ENCODE results near the gene CCDC191. TPM values are rescaled to one million over a fixed set of nuclear protein-coding genes. Genes with fewer than 3 reads are reported as not detected.

Gene CCDC191
- total RNA-seq, 1 donor from 2014 or later, result 4.3 TPM

- peaks cover 4% of the 10 kb centered on the region for H3K36me3 Mint-ChIP-seq (ENCODE audit: unreplicated experiment)
- no peak overlapping the region for H3K4me3 Mint-ChIP-seq (ENCODE audit: unreplicated experiment)
- H3K27me3 Mint-ChIP-seq (ENCODE audit: unreplicated experiment), result no peaks in the 10 kb centered on the region
- H3K27ac Mint-ChIP-seq (ENCODE audit: unreplicated experiment), result no peak overlapping the region
- TF ChIP-seq CTCF (IDR thresholded peaks at IDR 0.05), result no peak
- no peaks in the 10 kb centered on the region for H3K9me3 Mint-ChIP-seq (ENCODE audit: unreplicated experiment)
- no peaks in the 10 kb centered on the region for H3K4me1 Mint-ChIP-seq (ENCODE audit: unreplicated experiment)
- no peak for DNase-seq (ENCODE audit: extremely low spot score, unreplicated experiment)
Observed at GRCh38 chr3:114014211-114014610, 42.1 kb downstream of the CCDC191 start.

GRCh38 chr3:114011059-114011797 is 45.1 kb downstream of the CCDC191 start:
- H3K27me3 Mint-ChIP-seq (ENCODE audit: unreplicated experiment), result no peaks in the 10 kb centered on the region
- no peak for TF ChIP-seq CTCF (IDR thresholded peaks at IDR 0.05)
- H3K4me3 Mint-ChIP-seq (ENCODE audit: unreplicated experiment), result no peak overlapping the region
- no peaks in the 10 kb centered on the region for H3K9me3 Mint-ChIP-seq (ENCODE audit: unreplicated experiment)
- no peak for DNase-seq (ENCODE audit: extremely low spot score, unreplicated experiment)
- H3K27ac Mint-ChIP-seq (ENCODE audit: unreplicated experiment), result no peak overlapping the region
- no peaks in the 10 kb centered on the region for H3K4me1 Mint-ChIP-seq (ENCODE audit: unreplicated experiment)
- H3K36me3 Mint-ChIP-seq (ENCODE audit: unreplicated experiment), result peaks cover 4% of the 10 kb centered on the region

GRCh38 chr3:114005481-114005880 is 50.8 kb downstream of the CCDC191 start:
- no peak overlapping the region for H3K27ac Mint-ChIP-seq (ENCODE audit: unreplicated experiment)
- no peak for DNase-seq (ENCODE audit: extremely low spot score, unreplicated experiment)

GRCh38 chr3:113985541-113985940 is 70.8 kb downstream of the CCDC191 start:
- Mint-ChIP-seq H3K27me3 (ENCODE audit: unreplicated experiment) (no peaks in the 10 kb centered on the region), H3K27ac (ENCODE audit: unreplicated experiment) (no peak overlapping the region), H3K36me3 (ENCODE audit: unreplicated experiment) (peaks cover 2% of the 10 kb centered on the region), H3K4me1 (ENCODE audit: unreplicated experiment) (no peaks in the 10 kb centered on the region), H3K9me3 (ENCODE audit: unreplicated experiment) (peaks cover 3% of the 10 kb centered on the region), H3K4me3 (ENCODE audit: unreplicated experiment) (no peak overlapping the region)
- no peak for DNase-seq (ENCODE audit: extremely low spot score, unreplicated experiment)
- TF ChIP-seq CTCF (IDR thresholded peaks at IDR 0.05), result no peak

More at GRCh38 chr3:114005481-114005880, 50.8 kb downstream of the CCDC191 start:
- Mint-ChIP-seq H3K9me3 (ENCODE audit: unreplicated experiment) (no peaks in the 10 kb centered on the region), H3K4me1 (ENCODE audit: unreplicated experiment) (no peaks in the 10 kb centered on the region), H3K4me3 (ENCODE audit: unreplicated experiment) (no peak overlapping the region), H3K36me3 (ENCODE audit: unreplicated experiment) (peaks cover 14% of the 10 kb centered on the region), H3K27me3 (ENCODE audit: unreplicated experiment) (no peaks in the 10 kb centered on the region)
- TF ChIP-seq CTCF (IDR thresholded peaks at IDR 0.05), result no peak

- no peak overlapping the region for H3K27ac Mint-ChIP-seq (ENCODE audit: unreplicated experiment)
- H3K36me3 Mint-ChIP-seq (ENCODE audit: unreplicated experiment), result peaks cover 11% of the 10 kb centered on the region
- no peak for DNase-seq (ENCODE audit: extremely low spot score, unreplicated experiment)
- H3K4me1 Mint-ChIP-seq (ENCODE audit: unreplicated experiment), result no peaks in the 10 kb centered on the region
- H3K4me3 Mint-ChIP-seq (ENCODE audit: unreplicated experiment), result no peak overlapping the region
- no peaks in the 10 kb centered on the region for H3K27me3 Mint-ChIP-seq (ENCODE audit: unreplicated experiment)
- TF ChIP-seq CTCF (IDR thresholded peaks at IDR 0.05), result no peak
- peaks cover 3% of the 10 kb centered on the region for H3K9me3 Mint-ChIP-seq (ENCODE audit: unreplicated experiment)
Observed at GRCh38 chr3:113983544-113983943, 72.8 kb downstream of the CCDC191 start.

Measured in osteocyte (in vitro differentiated cells).